Parathyroid adenoma (tissue), 2 donors: ENCODE data around the gene TRNAU1AP.
"Not testable (repeated sequence)": the region's sequence is repeated elsewhere in the genome, so short reads cannot be mapped to it uniquely, and the experiment has no call there.

Source experiments
- H2AFZ ChIP-seq: fragments of 300-600 bp; sonication (generic); one replicate; pipeline ENCODE4 v1.7.0; 2017; ENCODE audit warnings: antibody characterized with exemption, mild to moderate bottlenecking
- H3K27ac ChIP-seq: fragments of 300-600 bp; sonication (generic); one replicate; pipeline ENCODE4 v1.7.0; 2017
- H3K27me3 ChIP-seq: fragments of 300-600 bp; sonication (generic); one replicate; pipeline ENCODE4 v1.7.0; 2017; ENCODE audit warnings: low read length; ENCODE audit not compliant: control insufficient read depth, insufficient read depth
- H3K36me3 ChIP-seq: fragments of 300-600 bp; sonication (generic); one replicate; pipeline ENCODE4 v1.7.0; 2017; ENCODE audit warnings: low read length; ENCODE audit not compliant: control insufficient read depth, insufficient read depth
- H3K4me1 ChIP-seq: fragments of 300-600 bp; sonication (generic); one replicate; pipeline ENCODE4 v1.7.0; 2017; ENCODE audit warnings: control low read depth
- H3K4me2 ChIP-seq: fragments of 300-600 bp; sonication (generic); one replicate; pipeline ENCODE4 v1.7.0; 2017; ENCODE audit warnings: low read length
- H3K4me3 ChIP-seq: fragments of 300-600 bp; sonication (generic); one replicate; pipeline ENCODE4 v1.7.0; 2017; ENCODE audit warnings: low read depth, low read length
- H3K79me2 ChIP-seq: fragments of 300-600 bp; sonication (generic); one replicate; pipeline ENCODE4 v1.7.0; 2017; ENCODE audit warnings: control low read depth
- H3K9ac ChIP-seq: fragments of 300-600 bp; sonication (generic); one replicate; pipeline ENCODE4 v1.7.0; 2017; ENCODE audit warnings: mild to moderate bottlenecking
- H3K9me3 ChIP-seq: fragments of 300-600 bp; sonication (generic); one replicate; pipeline ENCODE4 v1.7.0; 2017; ENCODE audit warnings: low read length; ENCODE audit not compliant: control insufficient read depth
- TF ChIP-seq, protein P1 (sequence below): fragments of 300-600 bp; sonication (generic); IDR thresholded peaks from one replicate; pipeline ENCODE4 v1.7.0; 2017; ENCODE audit warnings: antibody characterized with exemption, mild to moderate bottlenecking
- donor health status: primary hyperparathyroidism.

Gene TRNAU1AP

GRCh38 chr1:28535180-28535579, 17.7 kb upstream of the TRNAU1AP start:
- Histone ChIP-seq H2AFZ (no peak overlapping the region), H3K79me2 (no peaks in the 10 kb centered on the region), H3K4me3 (no peak overlapping the region), H3K9ac (no peak overlapping the region), H3K36me3 (no peaks in the 10 kb centered on the region), H3K9me3 (no peaks in the 10 kb centered on the region), H3K4me2 (no peak overlapping the region), H3K27ac (no peak overlapping the region), H3K27me3 (no peaks in the 10 kb centered on the region), H3K4me1 (no peaks in the 10 kb centered on the region)
- TF ChIP-seq, protein P1, sequence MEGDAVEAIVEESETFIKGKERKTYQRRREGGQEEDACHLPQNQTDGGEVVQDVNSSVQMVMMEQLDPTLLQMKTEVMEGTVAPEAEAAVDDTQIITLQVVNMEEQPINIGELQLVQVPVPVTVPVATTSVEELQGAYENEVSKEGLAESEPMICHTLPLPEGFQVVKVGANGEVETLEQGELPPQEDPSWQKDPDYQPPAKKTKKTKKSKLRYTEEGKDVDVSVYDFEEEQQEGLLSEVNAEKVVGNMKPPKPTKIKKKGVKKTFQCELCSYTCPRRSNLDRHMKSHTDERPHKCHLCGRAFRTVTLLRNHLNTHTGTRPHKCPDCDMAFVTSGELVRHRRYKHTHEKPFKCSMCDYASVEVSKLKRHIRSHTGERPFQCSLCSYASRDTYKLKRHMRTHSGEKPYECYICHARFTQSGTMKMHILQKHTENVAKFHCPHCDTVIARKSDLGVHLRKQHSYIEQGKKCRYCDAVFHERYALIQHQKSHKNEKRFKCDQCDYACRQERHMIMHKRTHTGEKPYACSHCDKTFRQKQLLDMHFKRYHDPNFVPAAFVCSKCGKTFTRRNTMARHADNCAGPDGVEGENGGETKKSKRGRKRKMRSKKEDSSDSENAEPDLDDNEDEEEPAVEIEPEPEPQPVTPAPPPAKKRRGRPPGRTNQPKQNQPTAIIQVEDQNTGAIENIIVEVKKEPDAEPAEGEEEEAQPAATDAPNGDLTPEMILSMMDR = no peak

- Histone ChIP-seq H3K4me3 (no peak overlapping the region), H3K9me3 (no peaks in the 10 kb centered on the region), H2AFZ (no peak overlapping the region), H3K27ac (no peak overlapping the region), H3K9ac (no peak overlapping the region), H3K36me3 (no peaks in the 10 kb centered on the region), H3K4me1 (no peaks in the 10 kb centered on the region), H3K27me3 (no peaks in the 10 kb centered on the region), H3K4me2 (no peak overlapping the region), H3K79me2 (no peaks in the 10 kb centered on the region)
- TF ChIP-seq, protein P1 = no peak
Observed at GRCh38 chr1:28537457-28538199, 15.3 kb upstream of the TRNAU1AP start.

DNA sequence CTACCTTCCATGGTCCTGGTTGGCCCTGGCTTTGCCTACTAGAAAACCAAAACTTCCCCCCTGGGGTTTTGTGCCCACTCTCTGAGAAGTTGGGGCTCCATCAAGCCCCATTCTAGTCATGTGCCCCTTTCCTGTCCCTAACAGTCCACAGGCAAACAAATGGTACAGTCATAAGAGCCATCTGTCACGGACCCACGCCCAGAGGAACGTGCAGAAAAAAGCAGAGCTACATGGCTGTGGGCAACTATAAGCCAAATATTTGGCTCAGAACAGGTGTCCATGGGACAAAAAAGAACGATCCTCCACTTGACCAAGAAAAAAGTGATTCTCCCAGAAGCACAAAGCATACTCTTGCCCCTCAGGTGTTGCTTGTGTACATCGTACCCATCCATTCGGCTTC, 14.6 kb upstream of the TRNAU1AP start:
- TF ChIP-seq, protein P1 = no peak
- Histone ChIP-seq H3K4me2 (no peak overlapping the region), H3K79me2 (no peaks in the 10 kb centered on the region), H3K4me3 (no peak overlapping the region), H3K27me3 (no peaks in the 10 kb centered on the region), H3K9ac (no peak overlapping the region), H3K27ac (no peak overlapping the region), H2AFZ (no peak overlapping the region), H3K4me1 (no peaks in the 10 kb centered on the region), H3K36me3 (no peaks in the 10 kb centered on the region), H3K9me3 (no peaks in the 10 kb centered on the region)

- no peaks in the 10 kb centered on the region for H3K79me2 ChIP-seq
- no peak overlapping the region for H3K4me3 ChIP-seq
- no peaks in the 10 kb centered on the region for H3K4me1 ChIP-seq
- H3K27me3 ChIP-seq = no peaks in the 10 kb centered on the region
- no peak overlapping the region for H2AFZ ChIP-seq
- H3K36me3 ChIP-seq = no peaks in the 10 kb centered on the region
- TF ChIP-seq, protein P1 = no peak
- no peaks in the 10 kb centered on the region for H3K9me3 ChIP-seq
- H3K27ac ChIP-seq = no peak overlapping the region
- H3K4me2 ChIP-seq = no peak overlapping the region
- no peak overlapping the region for H3K9ac ChIP-seq
Observed at GRCh38 chr1:28540651-28541050, 12.2 kb upstream of the TRNAU1AP start.

- H3K79me2 ChIP-seq, H3K4me3 ChIP-seq, H3K9ac ChIP-seq, H3K27ac ChIP-seq, H2AFZ ChIP-seq, H3K4me2 ChIP-seq, H3K9me3 ChIP-seq, H3K4me1 ChIP-seq, H3K27me3 ChIP-seq, H3K36me3 ChIP-seq: not testable (repeated sequence)
Observed at GRCh38 chr1:28541414-28542015, 11.4 kb upstream of the TRNAU1AP start.
